Small intestine (tissue), 7 donors: ENCODE results near the gene METTL8. TPM values are rescaled to one million over a fixed set of nuclear protein-coding genes. Genes with fewer than 3 reads are reported as not detected.
A peak's percentile ranks its signal among the peaks of the same experiment; 100 is the strongest.
"Not testable (repeated sequence)": the region's sequence is repeated elsewhere in the genome, so short reads cannot be mapped to it uniquely, and the experiment has no call there.

Source experiments
- DNase-seq, 2 donors: peaks; one replicate each; pipeline versions ENCODE4 v3.0.0 to v3.0.0-alpha.2; 2013
- FAIRE-seq: peaks from 2 replicates; lab custom pipeline; 2012; peaks lifted over from hg19 to GRCh38; lab: Jason Lieb, UNC
- H3K27ac ChIP-seq, 3 donors: one replicate each; pipeline ENCODE4 v1.5.1; 2013; ENCODE audit warnings: low read length in 2 of 3, mild to moderate bottlenecking in 2 of 3, control low read depth in 1 of 3, inconsistent platforms in 1 of 3, low read depth in 1 of 3, moderate library complexity in 1 of 3
- H3K27me3 ChIP-seq, 3 donors: one replicate each; pipeline ENCODE4 v1.6.1; 2013; ENCODE audit warnings: low read length in 3 of 3, inconsistent platforms in 1 of 3; ENCODE audit not compliant: control insufficient read depth in 3 of 3, insufficient read depth in 3 of 3
- H3K36me3 ChIP-seq, 3 donors: one replicate each; pipeline ENCODE4 v1.6.1; 2013; ENCODE audit warnings: low read length in 3 of 3, inconsistent platforms in 1 of 3, low read depth in 1 of 3, mild to moderate bottlenecking in 1 of 3, moderate library complexity in 1 of 3; ENCODE audit not compliant: control insufficient read depth in 3 of 3, insufficient read depth in 2 of 3
- H3K4me1 ChIP-seq, 3 donors: one replicate each; pipeline ENCODE4 v1.6.1; 2013; ENCODE audit warnings: low read length in 2 of 3, inconsistent platforms in 1 of 3, low read depth in 1 of 3, mild to moderate bottlenecking in 1 of 3, moderate library complexity in 1 of 3; ENCODE audit not compliant: control insufficient read depth in 3 of 3, insufficient read depth in 2 of 3
- H3K4me3 ChIP-seq, 3 donors: one replicate each; pipeline ENCODE4 v1.5.1; 2013; ENCODE audit warnings: low read length in 3 of 3, control low read depth in 1 of 3, inconsistent platforms in 1 of 3, low read depth in 1 of 3, mild to moderate bottlenecking in 1 of 3, moderate library complexity in 1 of 3
- H3K9me3 ChIP-seq, 2 donors: one replicate each; pipeline ENCODE4 v1.6.1; 2013; ENCODE audit warnings: low read depth in 1 of 2, low read length in 1 of 2; ENCODE audit not compliant: control insufficient read depth in 2 of 2, insufficient read depth in 1 of 2
- WGBS, 3 donors: extraction: QIAGEN DNeasy Blood & Tissue Kit; methylation state at CpG; one replicate each; pipeline ENCODE4 v1.1.7; 2013; 5-methylcytosine and 5-hydroxymethylcytosine counted together
- polyA plus RNA-seq, 4 donors: library from polyadenylated mRNA; stranded (reverse) in 3 of 4; unstranded in 1 of 4; fragments of 200-250 nt in 3 of 4; fragments of 120-200 nt in 1 of 4; gene quantifications; one replicate each; pipeline versions ENCODE4 v1.2.1 to v1.2.3, GENCODE V29; 2013
- donor health status: healthy with polysubstance abuse.
- donor health status: control.
- donor health status: control.
- donor health status: Bipolar disorder and iron deficiency.
- donor health status: healthy.

METTL8 gene
- polyA plus RNA-seq, 4 donors = 2.2 to 14.5 (median 7.4) TPM

DNA sequence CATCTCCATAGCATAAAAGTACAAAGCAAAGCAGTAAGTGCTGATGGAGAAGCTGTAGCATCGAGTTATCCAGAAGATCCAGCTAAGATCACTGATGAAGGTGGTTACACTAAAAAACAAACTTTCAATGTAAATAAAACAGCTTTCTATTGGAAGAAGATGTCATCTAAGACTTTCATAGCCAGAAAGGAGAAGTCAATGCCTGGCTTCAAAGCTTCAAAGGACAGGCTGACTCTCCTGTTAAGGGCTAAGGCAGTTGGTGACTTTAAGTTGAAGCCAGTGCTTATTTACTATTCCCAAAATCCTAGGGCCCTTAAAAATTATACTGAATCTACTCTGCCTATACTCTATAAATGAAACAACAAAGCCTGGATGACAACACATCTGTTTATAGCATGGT, 44.0 kb downstream of the METTL8 start:
- H3K4me3 ChIP-seq = no peak overlapping the region
- H3K27ac ChIP-seq = no peak overlapping the region
- FAIRE-seq = no peak
- H3K4me1 ChIP-seq = no peaks in the 10 kb centered on the region
- peaks cover 0 to 3% (median 0%) of the 10 kb centered on the region in 3 donors for H3K36me3 ChIP-seq
- no peaks in the 10 kb centered on the region for H3K27me3 ChIP-seq
- DNase-seq = no peak
- 95 to 100% (median 95%) methylated on average over 1 of the region's 1 CpG for whole genome bisulfite sequencing, 3 donors
- no peaks in the 10 kb centered on the region for H3K9me3 ChIP-seq

DNA sequence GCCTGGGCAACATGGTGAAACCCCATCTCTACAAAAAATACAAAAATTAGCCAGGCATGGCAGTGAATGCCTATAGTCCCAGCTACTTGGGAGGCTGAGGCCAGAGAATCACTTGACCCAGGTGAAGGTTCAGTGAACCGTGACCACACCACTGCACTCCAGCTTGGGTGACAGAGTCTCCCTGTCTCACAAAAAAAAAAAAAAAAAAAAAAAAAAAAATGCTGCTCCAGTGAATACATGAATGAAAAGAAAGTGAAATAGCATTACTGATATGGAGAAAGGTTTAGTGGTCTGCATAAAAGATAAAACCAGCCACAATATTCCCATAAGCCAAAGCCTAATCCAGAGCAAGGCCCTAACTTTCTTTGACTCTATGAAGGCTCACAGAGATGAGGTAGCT, 44.5 kb downstream of the METTL8 start:
- no peaks in the 10 kb centered on the region for H3K9me3 ChIP-seq

DNA sequence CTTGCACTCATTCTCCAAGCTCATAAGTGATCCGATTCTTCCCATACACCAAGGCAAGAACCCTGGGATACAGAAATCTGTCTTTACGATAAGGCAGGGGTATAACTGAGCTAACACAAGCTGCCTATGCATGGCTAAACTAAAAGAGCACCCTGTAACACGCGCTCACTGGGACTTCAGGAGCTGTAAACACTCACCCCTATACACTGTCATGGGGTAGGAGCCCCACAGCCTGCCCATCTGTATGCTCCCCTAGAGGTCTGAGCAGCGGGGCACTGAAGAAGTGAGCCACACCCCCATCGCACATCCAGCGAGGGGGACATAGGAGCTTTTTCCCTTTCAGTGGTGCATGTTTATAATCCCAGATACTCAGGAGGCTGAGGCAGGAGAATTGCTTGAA, 46.7 kb downstream of the METTL8 start:
- Histone ChIP-seq H3K4me3 (no peak overlapping the region), H3K36me3 (peaks cover 0 to 3% (median 0%) of the 10 kb centered on the region in 3 donors), H3K4me1 (no peaks in the 10 kb centered on the region), H3K27ac (no peak overlapping the region), H3K27me3 (no peaks in the 10 kb centered on the region), H3K9me3 (peaks cover 0 to 3% of the 10 kb centered on the region in 2 donors)
- 92 to 97% (median 92%) methylated on average over 7 of the region's 7 CpGs for WGBS, 3 donors
- FAIRE-seq = no peak
- DNase-seq = no peak

More for the DNA sequence above, 44.5 kb downstream of the METTL8 start:
- Histone ChIP-seq H3K36me3 (peaks cover 0 to 3% (median 0%) of the 10 kb centered on the region in 3 donors), H3K4me3 (no peak overlapping the region), H3K4me1 (no peaks in the 10 kb centered on the region), H3K27me3 (no peaks in the 10 kb centered on the region), H3K27ac (no peak overlapping the region)
- DNase-seq (no peak), FAIRE-seq (no peak)
- 81 to 100% (median 95%) methylated on average over 1 of the region's 1 CpG for WGBS, 3 donors

DNA sequence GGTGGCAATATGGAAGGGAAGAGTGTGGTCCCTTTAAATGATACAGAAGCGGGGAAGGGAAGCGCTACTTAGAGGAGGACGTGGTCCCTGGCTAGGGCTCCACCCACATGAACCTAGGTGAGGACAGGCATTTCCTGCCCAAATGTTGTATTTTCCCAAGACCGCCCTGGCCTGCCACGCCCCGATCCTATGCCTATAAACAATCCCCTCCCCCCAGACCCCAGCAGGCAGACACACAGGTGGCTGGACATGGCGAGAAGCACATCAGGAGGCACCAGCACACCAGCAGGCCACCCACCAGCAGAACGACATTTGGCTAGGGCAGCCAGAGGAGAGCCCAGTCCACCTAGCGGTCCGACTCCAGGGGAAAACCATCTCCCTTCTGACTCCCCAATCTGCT, 47.2 kb downstream of the METTL8 start:
- no peak overlapping the region for H3K27ac ChIP-seq
- no peak for FAIRE-seq
- no peaks in the 10 kb centered on the region for H3K27me3 ChIP-seq
- no peak for DNase-seq
- no peak overlapping the region for H3K4me3 ChIP-seq
- H3K4me1 ChIP-seq = no peaks in the 10 kb centered on the region
- H3K9me3 ChIP-seq = peaks cover 0 to 3% of the 10 kb centered on the region in 2 donors
- 87 to 96% (median 93%) methylated on average over 10 of the region's 10 CpGs for WGBS, 3 donors
- H3K36me3 ChIP-seq = peaks cover 0 to 3% (median 0%) of the 10 kb centered on the region in 3 donors

DNA sequence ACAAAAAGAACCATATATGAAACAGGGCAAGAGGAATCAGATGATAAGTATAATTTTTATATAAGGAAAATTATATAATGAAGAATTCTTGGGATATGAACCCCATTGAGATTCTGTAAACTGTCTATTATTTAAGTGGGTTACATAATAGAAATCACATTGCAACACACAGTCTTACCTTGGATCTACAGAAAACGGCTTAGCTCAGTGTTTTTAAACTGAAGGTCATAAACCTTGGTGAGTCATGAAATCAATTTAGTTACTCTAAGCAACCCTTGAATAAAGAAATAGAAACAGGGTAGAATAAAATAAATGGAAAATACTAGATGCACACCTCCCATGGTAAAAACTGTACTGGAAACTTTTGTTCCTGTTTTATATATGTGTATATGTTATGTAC, 50.7 kb downstream of the METTL8 start:
- Histone ChIP-seq H3K36me3 (peaks cover 0 to 3% (median 0%) of the 10 kb centered on the region in 3 donors), H3K9me3 (peaks cover 0 to 3% of the 10 kb centered on the region in 2 donors), H3K27ac (no peak overlapping the region), H3K4me3 (no peak overlapping the region), H3K4me1 (no peaks in the 10 kb centered on the region), H3K27me3 (no peaks in the 10 kb centered on the region)
- FAIRE-seq (no peak), DNase-seq (peak; percentile 24 to 48)
- 20 to 67% (median 52%) methylated on average over 1 of the region's 1 CpG for WGBS, 3 donors

DNA sequence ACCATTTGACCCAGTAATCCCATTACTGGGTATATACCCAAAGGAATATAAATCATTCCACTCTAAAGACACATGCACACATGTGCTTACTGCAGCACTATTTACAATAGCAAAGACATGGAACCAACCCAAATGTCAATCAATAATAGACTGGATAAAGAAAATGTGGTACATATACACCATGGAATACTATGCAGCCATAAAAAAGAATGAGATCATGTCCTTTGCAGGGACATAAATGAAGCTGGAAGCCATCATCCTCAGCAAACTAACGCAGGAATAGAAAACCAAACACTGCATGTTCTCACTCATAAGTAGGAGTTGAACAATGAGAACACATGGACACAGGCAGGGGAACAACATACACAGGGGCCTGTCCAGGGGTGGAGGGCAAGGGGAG, 51.6 kb downstream of the METTL8 start:
- not testable (repeated sequence) for FAIRE-seq, H3K9me3 ChIP-seq, DNase-seq, H3K4me1 ChIP-seq, H3K4me3 ChIP-seq, H3K36me3 ChIP-seq, H3K27ac ChIP-seq, H3K27me3 ChIP-seq
- whole genome bisulfite sequencing, 3 donors = 93 to 96% (median 95%) methylated on average over 1 of the region's 1 CpG

DNA sequence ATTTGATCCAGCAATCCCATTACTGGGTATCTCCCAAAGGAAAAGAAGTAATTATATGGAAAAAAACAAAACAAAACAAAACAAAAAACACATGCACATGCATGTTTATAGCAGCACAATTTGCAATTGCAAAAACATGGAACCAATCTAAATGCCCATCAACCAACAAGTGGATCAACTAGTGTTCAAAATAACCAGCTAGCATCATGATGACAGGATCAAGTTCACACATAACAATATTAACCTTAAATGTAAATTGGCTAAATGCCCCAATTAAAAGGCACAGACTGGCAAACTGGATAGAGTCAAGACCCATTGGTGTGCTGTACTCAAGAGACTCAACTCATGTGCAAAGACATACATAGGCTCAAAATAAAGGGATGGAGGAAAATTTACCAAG, 55.9 kb downstream of the METTL8 start:
- DNase-seq = not testable (repeated sequence)

DNA sequence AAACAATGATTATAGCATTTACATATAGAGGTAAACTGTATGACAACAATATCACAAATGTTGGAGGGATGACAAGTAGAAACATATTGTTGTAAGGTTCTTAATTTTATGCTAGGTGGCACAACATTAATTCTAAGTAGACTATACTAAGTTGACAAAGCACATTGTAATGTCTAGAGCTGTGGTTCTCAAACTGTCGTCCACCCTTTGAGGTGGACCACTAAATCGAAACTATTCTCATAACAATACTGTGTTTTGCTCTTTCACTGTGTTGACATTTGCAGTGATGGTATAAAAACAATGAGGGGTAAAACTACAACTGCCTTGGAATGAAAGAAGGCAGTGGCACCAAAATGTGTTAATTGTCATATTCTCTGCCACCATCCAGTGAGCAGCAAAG, 66.1 kb downstream of the METTL8 start:
- Histone ChIP-seq H3K9me3 (peaks cover 0 to 11% of the 10 kb centered on the region in 2 donors), H3K4me3 (no peak overlapping the region), H3K27me3 (no peaks in the 10 kb centered on the region), H3K4me1 (no peaks in the 10 kb centered on the region), H3K36me3 (no peaks in the 10 kb centered on the region), H3K27ac (no peak overlapping the region)
- 75 to 88% (median 88%) methylated on average over 2 of the region's 2 CpGs for WGBS, 3 donors
- FAIRE-seq (no peak), DNase-seq (no peak)

More for the DNA sequence above, 55.9 kb downstream of the METTL8 start:
- not testable (repeated sequence) for H3K4me3 ChIP-seq, FAIRE-seq, H3K9me3 ChIP-seq, H3K36me3 ChIP-seq, H3K27me3 ChIP-seq, H3K4me1 ChIP-seq, H3K27ac ChIP-seq

DNA sequence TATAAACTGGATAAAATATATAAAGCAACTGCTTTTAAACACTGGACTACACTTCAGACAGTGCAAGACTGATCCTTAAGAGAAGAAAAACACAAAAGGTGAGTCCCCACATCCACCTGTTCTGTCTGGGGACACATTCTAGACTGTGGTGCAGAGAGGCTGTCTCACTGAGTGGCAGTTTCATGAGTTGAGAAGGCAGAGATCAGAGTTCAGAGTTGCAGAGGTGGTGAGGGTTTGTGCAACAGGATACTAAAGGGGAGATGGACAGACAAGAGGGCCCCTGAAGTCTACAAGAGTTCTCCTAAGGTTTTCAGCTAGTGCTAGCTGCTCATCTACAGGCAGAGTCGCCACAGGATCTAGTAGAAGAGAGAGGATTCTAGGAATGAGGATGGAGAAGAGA, 68.0 kb downstream of the METTL8 start:
- Histone ChIP-seq H3K27ac (no peak overlapping the region), H3K36me3 (no peaks in the 10 kb centered on the region), H3K4me3 (no peak overlapping the region), H3K27me3 (no peaks in the 10 kb centered on the region), H3K9me3 (peaks cover 0 to 11% of the 10 kb centered on the region in 2 donors), H3K4me1 (no peaks in the 10 kb centered on the region)
- WGBS, 3 donors = 62 to 98% (median 75%) methylated on average over 1 of the region's 1 CpG
- DNase-seq (no peak), FAIRE-seq (no peak)
